Suppressor macrophage (primary cell): Measurements from ENCODE around the gene RASSF3.
"Not testable (repeated sequence)": the region's sequence is repeated elsewhere in the genome, so short reads cannot be mapped to it uniquely, and the experiment has no call there.

Experiments used
- DNase-seq, 4 experiments: peaks; one replicate each; pipeline ENCODE4 v3.0.0-alpha.2; 2020 to 2022

Gene RASSF3

GRCh38 chr12:64598831-64599230 lies 11.5 kb upstream of the RASSF3 start:
- peak; percentile 44 to 71 (median 58) for DNase-seq

- no peak for DNase-seq
These were observed 10.1 kb upstream of the RASSF3 start for GRCh38 chr12:64600164-64600561.

GRCh38 chr12:64603183-64603841 lies 7.0 kb upstream of the RASSF3 start:
- no peak for DNase-seq

GRCh38 chr12:64608901-64609535 lies 1.3 kb upstream of the RASSF3 start:
- peak; percentile 37 to 66 (median 60) for DNase-seq

- peak in 1 of 4 experiments; percentile 39 for DNase-seq
These were observed 688 bp upstream of the RASSF3 start for GRCh38 chr12:64609536-64610078.

GRCh38 chr12:64610660-64611340 lies 505 bp downstream of the RASSF3 start:
- DNase-seq: peak; percentile 79 to 92 (median 90)

GRCh38 chr12:64611341-64612284 lies 1.3 kb downstream of the RASSF3 start:
- peak; percentile 43 to 66 (median 52) for DNase-seq

- no peak for DNase-seq
These were observed 2.5 kb downstream of the RASSF3 start for GRCh38 chr12:64612843-64613242.

GRCh38 chr12:64613775-64614398 lies 3.6 kb downstream of the RASSF3 start:
- not testable (repeated sequence) for DNase-seq

- no peak for DNase-seq
These were observed 5.9 kb downstream of the RASSF3 start for GRCh38 chr12:64616201-64616600.

GRCh38 chr12:64618953-64619590 lies 8.8 kb downstream of the RASSF3 start:
- DNase-seq: peak; percentile 81 to 96 (median 90)

GRCh38 chr12:64621257-64621942 lies 11.1 kb downstream of the RASSF3 start:
- DNase-seq: peak; percentile 74 to 94 (median 85)

GRCh38 chr12:64624035-64624434 lies 13.7 kb downstream of the RASSF3 start:
- DNase-seq: no peak

- peak; percentile 90 to 98 (median 94) for DNase-seq
These were observed 15.2 kb downstream of the RASSF3 start for GRCh38 chr12:64625243-64626077.

- not testable (repeated sequence) for DNase-seq
These were observed 16.3 kb downstream of the RASSF3 start for GRCh38 chr12:64626588-64626987.

GRCh38 chr12:64627771-64628170 lies 17.5 kb downstream of the RASSF3 start:
- peak in 2 of 4 experiments; percentile 31 to 39 for DNase-seq

- peak in 3 of 4 experiments; percentile 45 to 49 (median 46) for DNase-seq
These were observed 20.9 kb downstream of the RASSF3 start for GRCh38 chr12:64631197-64631596.

GRCh38 chr12:64633011-64633939 lies 23.0 kb downstream of the RASSF3 start:
- DNase-seq: peak in 3 of 4 experiments; percentile 26 to 34 (median 28)
